GM21515 (cell line): ENCODE measurements around the gene TYRO3.

Source experiments
- ATAC-seq: cut with Tn5 transposase; IDR thresholded peaks from one replicate; pipeline ENCODE4 v1.9.1; 2021; ENCODE audit not compliant: unreplicated experiment

The TYRO3 gene

DNA sequence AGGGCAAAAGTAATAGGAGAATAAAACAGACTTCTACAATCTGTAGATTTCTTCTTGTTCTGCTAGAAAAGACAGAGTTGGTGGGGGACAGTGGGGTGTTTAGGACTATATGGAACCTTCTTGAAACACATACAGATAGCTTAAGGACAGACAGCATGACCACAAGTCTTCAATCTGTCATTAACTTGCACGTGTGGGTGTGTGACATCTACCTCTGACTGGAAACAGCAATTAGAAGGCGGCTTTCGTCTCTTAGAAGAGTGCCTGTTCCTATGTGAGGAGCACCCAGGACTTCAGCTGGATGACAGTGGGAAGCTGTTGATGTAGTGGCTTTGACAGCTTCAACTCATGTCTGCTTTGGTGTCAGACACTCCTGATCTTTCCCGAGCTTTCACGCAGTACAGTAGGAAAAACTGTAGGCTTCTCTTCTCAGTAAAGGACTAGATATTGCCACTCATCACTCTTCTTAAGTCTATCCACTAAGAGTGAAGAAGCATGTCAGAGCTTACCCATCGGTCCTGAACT is 44.5 kb downstream of the TYRO3 start:
- ATAC-seq = no peak

DNA sequence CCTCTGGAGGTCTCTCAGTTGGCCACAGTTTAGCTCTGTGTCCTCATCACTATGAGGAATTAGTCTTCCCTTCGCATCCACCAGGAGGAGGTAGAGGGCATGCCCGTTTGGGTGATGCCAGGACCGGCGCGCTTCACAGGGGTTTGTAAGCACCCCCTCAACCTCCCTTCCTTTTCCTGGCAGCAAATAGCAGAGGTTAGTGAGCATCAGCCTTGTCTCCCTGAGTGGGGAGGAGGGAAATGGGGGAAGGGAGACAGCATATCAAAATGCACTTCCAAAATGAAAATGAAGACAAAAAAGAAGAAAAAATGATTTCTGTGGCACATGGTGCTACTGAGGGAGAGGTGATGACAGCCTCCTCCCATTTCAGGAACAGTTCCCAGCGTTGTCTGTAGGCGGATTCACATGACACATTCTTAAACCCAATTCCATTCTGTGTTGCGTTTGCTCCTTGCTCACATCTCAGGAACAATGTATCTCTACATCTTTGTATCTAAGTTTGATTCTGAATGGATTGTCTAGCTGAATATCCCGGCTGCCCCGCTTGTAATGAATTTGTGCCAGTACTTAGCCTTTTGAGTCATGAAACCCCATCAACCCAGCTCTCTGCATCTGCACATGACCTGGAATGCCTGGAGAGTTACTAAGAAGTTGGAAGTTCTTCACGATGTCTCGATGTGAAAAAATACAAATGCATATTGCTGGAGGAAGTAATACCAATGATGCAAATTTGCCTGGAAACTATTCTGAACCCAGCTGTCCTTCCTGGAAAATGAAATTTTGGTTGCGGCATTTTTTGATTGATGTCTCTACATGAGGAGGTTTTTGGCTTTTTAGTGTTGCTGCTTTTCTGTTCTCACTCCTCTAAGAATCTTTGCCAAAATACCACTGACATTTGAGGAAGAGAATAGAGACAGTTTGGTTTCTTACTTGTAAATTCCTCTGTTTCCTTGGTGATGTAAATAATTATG is 45.2 kb downstream of the TYRO3 start:
- ATAC-seq = no peak

DNA sequence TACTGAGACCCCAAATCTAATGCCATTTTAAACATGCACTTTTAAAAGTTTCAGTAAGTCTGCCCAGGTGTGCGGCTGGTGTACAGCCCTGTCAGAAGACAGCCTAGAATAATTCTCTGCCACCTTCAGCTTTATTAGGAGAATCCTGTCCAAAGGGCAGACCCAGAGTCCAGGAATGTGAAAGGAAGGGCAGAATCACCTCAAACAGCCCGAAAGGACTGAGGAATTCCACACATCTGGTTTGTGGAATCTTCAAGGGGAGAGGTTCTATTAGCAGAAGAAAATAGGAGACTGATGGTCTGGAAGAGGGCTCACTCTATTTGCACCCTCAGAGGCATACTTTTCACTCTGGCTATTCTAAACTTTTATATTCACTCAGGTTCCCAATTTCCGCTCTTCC is 46.6 kb downstream of the TYRO3 start:
- ATAC-seq = no peak

DNA sequence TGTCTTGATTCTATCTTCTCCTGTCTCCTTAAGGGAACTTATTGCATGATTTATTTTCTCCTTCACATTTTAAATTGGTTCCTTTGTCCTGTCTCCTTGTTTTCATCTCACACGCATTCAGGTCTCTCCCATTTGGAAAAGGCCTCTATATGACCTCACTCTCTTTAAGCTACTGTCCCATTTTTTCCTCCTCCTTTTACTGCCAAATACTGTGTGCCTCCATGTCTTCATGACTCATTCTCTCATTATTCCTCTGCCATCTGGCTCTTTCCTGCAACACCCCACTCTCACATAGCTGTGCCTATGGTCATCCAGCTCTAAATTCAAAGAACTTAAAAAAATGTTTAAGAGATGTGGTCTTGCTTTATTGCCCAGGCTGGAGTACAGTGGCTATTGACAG is 48.0 kb downstream of the TYRO3 start:
- no peak for ATAC-seq

DNA sequence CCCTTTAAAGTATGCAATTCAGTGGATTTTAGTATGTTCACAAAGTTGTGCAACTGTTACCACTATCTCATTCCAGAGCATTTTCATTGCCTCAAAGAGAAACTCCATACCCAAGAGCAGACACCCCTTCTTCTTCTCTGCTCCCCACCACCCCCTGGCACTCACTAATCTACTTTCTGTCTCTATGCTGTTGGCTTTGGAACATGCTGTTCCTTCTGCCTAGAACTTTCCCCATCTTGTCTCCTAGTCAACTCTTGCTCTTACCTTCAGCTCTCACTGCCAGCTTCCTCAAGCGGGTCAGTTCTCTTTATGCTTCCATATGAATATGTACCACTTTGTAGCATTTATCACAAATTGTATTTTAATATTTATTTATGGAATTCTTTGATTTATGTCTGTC is 50.1 kb downstream of the TYRO3 start:
- ATAC-seq = no peak

DNA sequence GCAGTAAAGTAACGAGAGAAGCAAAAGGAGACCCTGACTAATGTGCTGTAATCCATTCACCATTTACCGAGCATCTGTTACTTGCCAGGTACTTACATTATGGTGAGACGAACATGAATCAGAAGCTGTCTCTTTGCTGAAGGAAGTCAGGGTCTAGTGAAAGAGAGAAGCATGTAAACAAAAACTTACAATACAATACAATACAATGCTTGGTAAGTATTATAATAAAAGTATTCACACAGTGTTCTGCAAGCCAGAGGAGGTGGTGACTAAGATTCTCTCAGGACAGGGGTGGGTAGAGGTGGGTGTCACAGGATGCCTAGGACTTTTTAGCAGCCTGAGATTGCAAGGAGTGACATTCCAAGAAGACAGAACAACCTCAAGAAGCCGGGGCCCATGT is 51.0 kb downstream of the TYRO3 start:
- ATAC-seq = no peak

DNA sequence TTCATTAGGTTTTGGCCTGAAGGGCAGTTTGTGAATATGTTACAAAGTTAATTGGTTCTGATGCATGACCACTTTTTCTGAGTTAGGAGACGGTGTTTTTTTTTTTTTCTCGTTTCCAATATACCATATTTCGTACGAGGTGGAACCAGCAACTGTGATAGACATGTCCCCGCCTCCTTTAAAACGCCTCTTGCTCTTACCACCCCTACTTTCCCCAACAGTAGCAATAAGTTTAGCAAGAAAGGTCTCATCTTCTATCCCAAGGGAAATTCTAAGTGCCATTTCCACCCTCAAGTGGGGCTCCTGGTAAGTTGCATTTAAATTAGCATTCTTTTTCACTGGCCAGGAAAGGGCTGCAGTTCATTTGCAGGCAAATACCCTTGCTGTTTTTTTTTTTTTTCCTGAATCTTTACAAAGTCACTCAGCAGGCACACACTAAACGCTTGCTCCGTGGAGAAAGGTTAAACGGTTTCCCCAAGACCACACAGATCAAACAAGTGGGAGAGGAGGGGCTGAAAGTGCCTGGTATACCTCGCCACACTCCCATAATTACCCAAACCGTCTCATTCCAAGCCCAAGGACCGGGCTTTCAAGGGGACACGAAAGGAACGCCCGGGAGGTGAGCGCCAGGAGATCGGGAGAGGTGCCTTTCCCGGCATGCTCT is 61.7 kb downstream of the TYRO3 start:
- no peak for ATAC-seq

DNA sequence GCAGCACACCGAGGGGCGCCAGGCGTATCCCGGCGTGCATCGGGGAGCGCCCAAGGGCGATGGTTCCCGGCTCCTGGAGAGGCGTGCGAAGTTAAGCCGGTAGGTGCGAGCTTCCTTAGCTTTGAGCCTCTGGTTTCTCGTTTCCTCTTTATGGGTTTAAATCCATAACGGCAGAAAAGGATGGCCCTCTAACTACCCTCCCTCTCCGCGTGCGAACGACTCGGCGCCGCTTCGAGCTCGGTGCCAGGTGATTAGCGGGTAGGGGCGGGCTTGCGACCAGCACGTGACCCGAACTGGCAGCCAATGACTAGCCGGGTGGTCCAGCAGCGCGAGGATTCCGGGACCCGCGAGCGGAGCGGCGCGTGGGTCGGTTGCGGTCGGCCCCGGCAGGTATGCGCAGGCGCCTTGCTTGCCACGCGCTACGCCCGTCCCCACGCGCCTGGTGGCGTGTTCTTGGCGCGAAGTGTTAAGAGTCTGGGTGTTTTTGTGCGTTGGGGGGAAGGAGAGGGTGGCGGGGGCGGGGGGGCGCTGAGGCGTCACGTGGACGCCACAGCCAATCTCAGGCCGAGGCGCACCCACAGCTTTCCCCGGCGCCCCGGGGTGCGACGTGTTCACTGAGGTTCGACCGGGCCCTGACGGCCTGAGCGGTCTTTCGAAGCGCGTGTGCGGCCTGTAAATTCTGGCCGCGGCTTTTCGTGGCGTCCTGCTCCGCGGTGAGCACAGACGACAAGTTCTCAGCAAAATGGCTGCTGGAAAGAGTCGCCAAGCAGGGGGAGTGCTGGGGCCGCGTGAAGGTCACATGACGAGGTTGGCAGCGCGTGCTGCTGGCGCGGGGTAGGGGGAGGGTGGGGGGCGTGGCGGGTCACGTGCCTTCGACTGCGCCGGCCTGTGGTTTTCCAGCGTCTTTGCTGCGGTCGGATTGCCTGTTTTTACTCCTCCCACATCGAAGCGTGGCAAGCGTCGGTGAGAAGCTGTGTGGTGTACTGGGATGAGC is 62.5 kb downstream of the TYRO3 start:
- ATAC-seq = peak; percentile 74

DNA sequence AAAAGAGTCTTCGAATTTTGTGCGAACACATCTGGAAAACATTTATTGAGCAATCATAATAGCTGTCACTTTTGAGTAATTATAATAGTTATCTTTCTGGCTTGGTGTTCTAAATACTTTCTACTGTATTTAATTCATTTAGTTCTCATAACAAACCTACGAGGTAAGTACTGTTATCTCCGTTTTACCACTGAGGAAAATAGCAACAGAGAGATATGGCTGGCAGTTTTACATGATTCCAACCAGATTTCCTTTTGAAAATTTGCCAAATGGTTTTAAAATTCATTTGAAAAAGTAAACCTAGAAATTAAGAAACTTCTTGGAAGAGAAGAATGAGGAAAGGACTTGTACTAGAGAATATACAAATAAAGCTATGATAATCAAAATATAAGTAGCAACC is 63.9 kb downstream of the TYRO3 start:
- ATAC-seq = no peak

DNA sequence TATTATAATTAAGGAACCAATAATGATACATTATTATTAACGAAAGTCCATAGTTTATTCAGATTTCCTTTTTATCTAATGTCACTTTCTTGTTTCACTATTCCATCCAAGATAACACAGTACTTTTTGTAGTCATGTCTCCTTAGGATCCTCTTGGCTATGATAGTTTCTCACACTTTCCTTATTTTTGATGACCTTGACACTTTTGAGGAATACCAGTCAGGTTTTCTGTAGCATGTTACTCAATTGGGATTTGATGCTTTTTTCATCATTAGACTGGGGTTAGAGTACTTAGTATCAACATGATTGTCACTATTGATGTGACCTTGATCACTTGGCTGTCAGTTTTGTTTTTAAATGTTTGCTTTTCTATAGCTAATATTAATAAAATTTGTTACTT is 68.2 kb downstream of the TYRO3 start:
- ATAC-seq = no peak

DNA sequence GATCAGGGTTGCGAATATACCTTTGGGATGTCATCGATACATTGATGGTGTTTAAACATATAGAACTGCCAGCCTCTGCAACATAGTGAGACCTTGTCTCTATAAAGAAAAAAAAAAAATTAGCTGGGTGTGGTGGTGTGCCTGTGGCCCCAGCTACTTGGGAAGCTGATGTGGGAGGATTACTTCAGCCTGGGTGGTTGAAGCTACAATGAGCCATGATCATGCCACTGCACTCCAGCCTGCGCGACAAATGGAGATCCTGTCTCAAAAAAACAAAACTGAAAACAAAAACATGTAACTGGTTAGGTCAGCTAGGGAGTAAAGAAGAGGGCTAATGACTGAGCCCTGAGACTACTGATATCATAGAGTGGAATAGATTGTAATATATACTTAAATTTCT is 70.5 kb downstream of the TYRO3 start:
- no peak for ATAC-seq

DNA sequence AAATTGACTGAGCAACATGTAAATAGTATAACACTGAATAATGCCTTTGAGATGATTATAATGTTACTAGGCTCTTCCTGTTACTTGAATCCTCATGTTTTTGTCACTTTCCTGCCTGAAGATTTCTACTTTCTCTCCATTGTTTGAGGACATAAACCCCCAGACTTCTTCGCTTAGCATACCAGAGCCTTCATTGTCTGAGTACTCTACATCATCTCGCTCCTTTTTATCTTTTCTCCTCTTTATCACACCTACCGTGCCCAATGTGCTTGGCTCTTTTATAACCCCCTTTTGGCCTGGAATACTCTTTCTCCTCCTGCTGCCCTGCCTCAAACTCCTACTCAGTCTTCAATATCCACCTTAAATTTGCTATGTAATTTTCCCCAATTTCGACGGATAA is 70.9 kb downstream of the TYRO3 start:
- ATAC-seq = no peak

DNA sequence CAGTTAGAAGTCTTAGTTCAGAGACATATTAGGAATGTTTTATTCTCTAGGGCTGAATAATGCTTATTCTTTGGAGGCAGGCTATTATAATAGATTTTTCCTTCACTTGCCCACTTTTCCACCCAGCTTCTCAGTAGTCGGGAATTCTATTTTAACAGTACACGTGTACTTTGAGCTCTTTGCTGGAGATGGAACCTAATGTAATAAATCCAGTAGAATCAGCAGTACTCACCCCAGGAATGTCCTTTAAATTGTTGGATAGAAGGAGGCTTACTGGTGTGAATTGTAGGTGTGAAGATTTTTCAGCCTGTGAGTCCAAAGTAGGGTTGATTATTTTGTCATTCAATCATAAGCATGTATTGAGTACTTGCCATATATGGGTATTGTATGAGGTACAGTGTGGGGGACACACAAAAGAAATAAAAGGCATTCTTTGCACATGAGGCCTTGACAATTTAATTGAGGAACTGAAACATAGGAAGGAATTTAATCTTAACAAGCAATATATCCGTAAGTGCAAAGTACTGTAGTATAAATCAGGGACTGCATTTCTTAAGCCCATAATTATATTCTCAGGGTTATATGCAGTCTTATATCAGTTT is 71.7 kb downstream of the TYRO3 start:
- no peak for ATAC-seq

DNA sequence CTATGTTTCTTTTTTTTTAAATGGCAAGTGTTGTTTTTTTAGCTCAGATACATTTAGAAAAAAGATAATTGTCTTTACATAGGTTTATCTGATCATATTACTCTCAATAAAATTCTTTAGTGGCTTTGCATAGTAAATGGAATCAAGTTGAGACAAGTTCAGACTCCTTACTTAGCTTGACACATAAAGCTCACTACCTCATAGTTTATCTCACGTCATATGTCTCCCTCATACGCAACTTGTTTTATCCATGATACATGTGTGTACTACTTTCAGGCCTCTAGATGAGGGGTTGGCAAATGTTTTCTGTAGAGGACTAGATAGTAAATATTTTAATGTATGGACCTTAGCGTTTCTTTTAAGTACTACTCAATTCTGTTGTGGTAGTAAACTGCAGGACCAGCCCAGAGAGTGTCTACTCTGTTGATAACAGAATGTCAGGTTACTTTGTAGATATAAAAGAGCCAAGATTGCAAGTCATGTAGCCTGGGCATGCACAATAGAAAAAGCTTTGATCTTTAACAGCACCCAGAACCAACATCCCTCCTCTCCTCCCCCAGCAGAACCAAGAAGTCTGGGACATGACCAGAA is 73.0 kb downstream of the TYRO3 start:
- ATAC-seq = no peak
